Activated naive CD4-positive, alpha-beta T cell treated with anti-CD3 and anti-CD28 coated beads for 36 hours (primary cell): Measurements from ENCODE around the gene NEDD9. TPM values are rescaled to one million over a fixed set of nuclear protein-coding genes. Genes with fewer than 3 reads are reported as not detected.

Experiments used
- CTCF ChIA-PET: fragments of 350-600 bp; sonication (Branson Sonifier 250); formaldehyde crosslinking; loops from one replicate; lab custom pipeline; 2021; ENCODE audit warnings: antibody characterized with exemption; lab: Charles Lee
- DNase-seq: peaks from one replicate; pipeline ENCODE4 v3.0.0-alpha.2; 2020
- H3K27ac Mint-ChIP-seq: one replicate; pipeline ENCODE4 v1.8.0; 2021; ENCODE audit warnings: mild to moderate bottlenecking, mixed read lengths
- H3K27me3 Mint-ChIP-seq: one replicate; pipeline ENCODE4 v1.8.0; 2021; ENCODE audit warnings: low read depth, mixed read lengths
- H3K36me3 Mint-ChIP-seq: one replicate; pipeline ENCODE4 v1.8.0; 2021; ENCODE audit warnings: low read depth, mixed read lengths
- H3K4me1 Mint-ChIP-seq: one replicate; pipeline ENCODE4 v1.8.0; 2021; ENCODE audit warnings: low read depth, mixed read lengths
- H3K4me3 Mint-ChIP-seq: one replicate; pipeline ENCODE4 v1.8.0; 2021; ENCODE audit warnings: mild to moderate bottlenecking, moderate library complexity, mixed read lengths
- H3K9me3 Mint-ChIP-seq: one replicate; pipeline ENCODE4 v1.8.0; 2021; ENCODE audit warnings: mixed read lengths
- intact Hi-C: fragments of 100-400 bp; cut with micrococcal nuclease; formaldehyde crosslinking; loops from one replicate; pipeline ENCODE4 v1.15.1; 2023
- total RNA-seq, 2 experiments: library from RNA; stranded (reverse); gene quantifications; one replicate each; pipeline ENCODE4 v1.2.3, GENCODE V29; 2021

The NEDD9 gene
- total RNA-seq, 2 experiments from 2014 or later: 17.5 to 18.8 TPM

DNA sequence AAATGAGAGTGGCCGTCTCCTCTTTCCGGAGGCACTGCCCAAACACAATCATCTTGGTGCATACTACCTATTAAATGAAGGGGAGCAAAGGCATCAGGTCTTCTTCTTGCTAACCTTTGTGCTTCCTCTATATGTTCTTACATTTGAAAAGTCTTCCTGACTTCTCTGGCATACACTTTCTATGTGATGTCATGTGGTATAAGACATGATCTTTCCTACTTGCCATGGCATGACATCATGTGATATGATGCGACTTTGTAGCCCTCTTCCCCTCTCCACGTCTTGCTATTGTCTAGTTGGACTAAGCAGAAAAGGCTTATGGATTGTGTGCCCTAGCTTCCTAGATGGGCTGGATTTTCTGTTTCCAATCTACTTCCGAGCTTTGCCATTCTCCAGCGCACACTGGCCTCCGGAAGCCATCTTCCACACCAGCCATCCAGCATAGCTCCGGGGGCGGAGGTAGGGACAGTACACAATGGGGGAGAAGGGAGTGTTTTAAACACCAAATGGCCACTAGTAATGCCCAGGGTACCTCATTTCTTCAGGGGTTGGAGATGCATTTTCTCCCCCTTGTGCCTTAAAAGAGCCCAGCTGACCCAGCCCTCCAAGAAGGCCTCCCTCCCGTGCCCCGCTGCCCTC lies 8.8 kb upstream of the NEDD9 start:
- no peak overlapping the region for H3K4me3 Mint-ChIP-seq
- H3K27me3 Mint-ChIP-seq: no peaks in the 10 kb centered on the region
- peaks cover 4% of the 10 kb centered on the region for H3K36me3 Mint-ChIP-seq
- DNase-seq: no peak
- intact Hi-C loops: no loop called here
- CTCF ChIA-PET: interaction anchor here (0.7 to 1.8 kb wide), 2 partner anchors 117 to 255 kb away, joined by 3 to 6 read pairs; no protein-coding TSS in a partner anchor
- H3K4me1 Mint-ChIP-seq: peaks cover 19% of the 10 kb centered on the region
- H3K9me3 Mint-ChIP-seq: no peaks in the 10 kb centered on the region
- H3K27ac Mint-ChIP-seq: peak overlapping the region; percentile 32

- intact Hi-C loops: no loop called here
- Mint-ChIP-seq H3K27me3 (no peaks in the 10 kb centered on the region), H3K4me3 (no peak overlapping the region), H3K36me3 (no peaks in the 10 kb centered on the region), H3K27ac (no peak overlapping the region), H3K9me3 (no peaks in the 10 kb centered on the region), H3K4me1 (peaks cover 35% of the 10 kb centered on the region)
- CTCF ChIA-PET: interaction anchor here (0.6 kb wide), 1 partner anchor 13 kb away, joined by 3 read pairs; no protein-coding TSS in a partner anchor
- DNase-seq: no peak
These were observed 5.5 kb upstream of the NEDD9 start for GRCh38 chr6:11237956-11238355.

DNA sequence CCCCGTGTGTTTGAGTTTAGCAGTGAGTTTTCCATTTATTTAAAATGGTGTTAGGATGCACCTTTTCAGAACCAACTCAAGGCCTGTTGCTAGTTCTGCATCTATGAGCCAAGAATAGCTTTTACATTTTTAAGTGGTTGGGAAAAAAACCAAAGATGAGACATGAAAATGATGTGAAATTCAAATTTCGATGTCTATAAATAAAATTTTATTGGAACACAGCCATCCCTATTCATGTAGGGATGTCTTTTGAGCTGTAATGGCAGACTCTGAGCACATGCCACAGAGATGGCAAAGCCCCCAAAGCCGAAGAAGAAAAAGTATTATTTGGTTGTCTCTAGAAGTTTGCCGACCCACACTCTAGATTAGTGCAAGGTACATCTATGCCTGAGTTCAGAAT lies 5.0 kb upstream of the NEDD9 start:
- CTCF ChIA-PET: interaction anchor here (0.6 kb wide), 1 partner anchor 13 kb away, joined by 3 read pairs; no protein-coding TSS in a partner anchor
- no peak for DNase-seq
- no peaks in the 10 kb centered on the region for H3K27me3 Mint-ChIP-seq
- no peaks in the 10 kb centered on the region for H3K36me3 Mint-ChIP-seq
- no peaks in the 10 kb centered on the region for H3K9me3 Mint-ChIP-seq
- no peak overlapping the region for H3K4me3 Mint-ChIP-seq
- H3K4me1 Mint-ChIP-seq: peaks cover 36% of the 10 kb centered on the region
- intact Hi-C loops: no loop called here
- no peak overlapping the region for H3K27ac Mint-ChIP-seq

- Mint-ChIP-seq H3K4me3 (no peak overlapping the region), H3K27me3 (peaks cover under 1% of the 10 kb centered on the region), H3K36me3 (no peaks in the 10 kb centered on the region), H3K27ac (peak overlapping the region; percentile 69), H3K4me1 (peaks cover 37% of the 10 kb centered on the region), H3K9me3 (no peaks in the 10 kb centered on the region)
- DNase-seq: no peak
- intact Hi-C loops: loop anchor here (1.0 kb wide), 3 partner anchors 21 to 259 kb away; no protein-coding TSS in a partner anchor
- CTCF ChIA-PET: no interaction called here
These were observed 4.4 kb upstream of the NEDD9 start for GRCh38 chr6:11236915-11237314.

GRCh38 chr6:11236076-11236750 lies 3.7 kb upstream of the NEDD9 start:
- intact Hi-C loops: loop anchor here (1.0 kb wide), 3 partner anchors 22 to 260 kb away; no protein-coding TSS in a partner anchor
- Mint-ChIP-seq H3K27ac (peak overlapping the region; percentile 69), H3K27me3 (peaks cover 2% of the 10 kb centered on the region), H3K9me3 (no peaks in the 10 kb centered on the region), H3K4me1 (peaks cover 42% of the 10 kb centered on the region), H3K36me3 (no peaks in the 10 kb centered on the region), H3K4me3 (no peak overlapping the region)
- DNase-seq: peak; percentile 76
- CTCF ChIA-PET: no interaction called here

- Mint-ChIP-seq H3K4me3 (no peak overlapping the region), H3K27me3 (peaks cover 2% of the 10 kb centered on the region), H3K4me1 (peaks cover 51% of the 10 kb centered on the region), H3K36me3 (no peaks in the 10 kb centered on the region), H3K27ac (no peak overlapping the region), H3K9me3 (no peaks in the 10 kb centered on the region)
- no peak for DNase-seq
- CTCF ChIA-PET: interaction anchor here (0.8 kb wide), 1 partner anchor 17 kb away, joined by 3 read pairs; no protein-coding TSS in a partner anchor
- intact Hi-C loops: no loop called here
These were observed 2.6 kb upstream of the NEDD9 start for GRCh38 chr6:11235062-11235461.

- H3K4me3 Mint-ChIP-seq: peak overlapping the region; percentile 87
- no peaks in the 10 kb centered on the region for H3K9me3 Mint-ChIP-seq
- intact Hi-C loops: loop anchor here (2.0 to 5.0 kb wide), 3 partner anchors 179 to 777 kb away; no protein-coding TSS in a partner anchor
- peaks cover 2% of the 10 kb centered on the region for H3K27me3 Mint-ChIP-seq
- peak overlapping the region; percentile 97 for H3K27ac Mint-ChIP-seq
- DNase-seq: no peak
- CTCF ChIA-PET: interaction anchor here (0.8 to 0.9 kb wide), 2 partner anchors 26 to 131 kb away, joined by 3 read pairs; no protein-coding TSS in a partner anchor
- H3K36me3 Mint-ChIP-seq: no peaks in the 10 kb centered on the region
- peaks cover 51% of the 10 kb centered on the region for H3K4me1 Mint-ChIP-seq
These were observed 1.5 kb upstream of the NEDD9 start for GRCh38 chr6:11233673-11234573.

DNA sequence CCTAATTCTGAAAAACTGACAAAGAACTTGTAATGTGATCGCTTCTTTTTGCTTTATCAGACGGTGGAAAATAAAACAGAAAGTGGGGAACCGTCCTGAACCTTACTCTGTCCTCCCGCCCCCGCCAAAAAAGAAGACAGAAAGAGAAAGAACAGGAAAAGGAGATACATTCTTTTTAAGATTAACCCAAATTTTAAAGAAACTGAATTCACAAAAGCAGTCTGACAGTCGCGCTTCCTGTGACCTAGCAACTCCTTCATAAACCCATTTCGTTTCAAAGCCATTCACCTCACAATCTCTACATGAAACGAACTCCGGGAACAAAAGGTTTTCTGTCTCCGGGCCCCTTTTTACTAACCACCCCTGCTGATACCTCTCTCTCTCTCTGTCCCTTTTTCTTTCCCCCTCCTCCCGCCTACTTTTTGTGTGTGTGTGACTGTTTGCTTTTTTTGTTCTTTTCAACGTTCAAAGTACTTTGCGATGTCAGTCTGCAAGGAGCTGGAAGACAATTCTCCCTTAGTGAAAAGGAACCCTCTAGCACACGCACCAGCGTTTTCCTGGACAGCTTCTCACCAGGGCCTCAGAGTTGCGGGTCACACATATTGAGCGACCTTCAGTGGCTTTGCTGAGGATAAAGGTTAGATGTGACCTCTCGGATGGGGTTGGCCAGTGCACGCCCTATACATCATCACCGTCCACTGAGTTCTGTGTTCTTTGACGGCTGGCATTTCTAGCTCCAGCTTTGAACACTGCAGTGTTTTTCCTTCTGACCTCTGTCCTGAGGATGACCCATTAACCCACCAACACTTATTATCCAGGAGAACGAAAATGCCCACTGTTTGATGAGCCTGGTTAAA lies 530 bp upstream of the NEDD9 start:
- peaks cover 51% of the 10 kb centered on the region for H3K4me1 Mint-ChIP-seq
- no peaks in the 10 kb centered on the region for H3K36me3 Mint-ChIP-seq
- no peak for DNase-seq
- peaks cover 2% of the 10 kb centered on the region for H3K27me3 Mint-ChIP-seq
- peak overlapping the region; percentile 87 for H3K4me3 Mint-ChIP-seq
- H3K27ac Mint-ChIP-seq: peak overlapping the region; percentile 97
- intact Hi-C loops: loop anchor here (1.0 to 5.0 kb wide), 16 partner anchors 9 to 778 kb away; partner anchors contain the start of gene TMEM170B
- no peaks in the 10 kb centered on the region for H3K9me3 Mint-ChIP-seq
- CTCF ChIA-PET: interaction anchor here (0.9 to 1.1 kb wide), 2 partner anchors 27 to 182 kb away, joined by 3 to 4 read pairs; no protein-coding TSS in a partner anchor

DNA sequence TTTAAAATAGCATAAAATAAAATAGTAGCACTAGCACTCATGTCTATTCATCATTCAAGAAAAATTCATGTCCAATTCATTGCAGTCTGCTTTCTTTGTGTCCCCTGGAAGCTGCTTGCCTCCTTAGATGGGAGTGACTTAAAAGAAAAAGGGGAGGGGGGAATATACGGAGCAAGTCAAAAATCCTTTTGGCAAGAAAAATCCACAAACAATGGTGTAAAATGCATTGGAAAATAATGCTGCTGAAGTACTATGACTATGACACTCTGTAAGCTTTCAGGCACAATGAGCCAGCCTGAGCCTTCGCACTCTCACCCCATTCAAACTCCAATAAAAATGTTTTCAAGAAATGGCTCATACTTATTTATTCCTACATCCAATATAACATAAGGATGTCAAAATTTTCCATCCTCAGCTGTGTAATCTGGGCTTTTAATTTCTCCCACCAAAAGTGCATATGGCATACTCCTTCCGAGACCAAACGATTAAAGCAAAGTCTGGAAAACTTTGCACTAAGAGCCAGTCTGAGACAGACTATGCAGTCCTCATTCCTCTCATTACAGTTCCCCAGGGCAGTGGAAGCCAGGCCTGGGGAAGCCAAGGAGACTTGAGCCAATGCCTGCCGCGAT lies 790 bp downstream of the NEDD9 start:
- Mint-ChIP-seq H3K27ac (peak overlapping the region; percentile 97), H3K36me3 (no peaks in the 10 kb centered on the region), H3K9me3 (no peaks in the 10 kb centered on the region), H3K4me3 (peak overlapping the region; percentile 87), H3K27me3 (peaks cover 2% of the 10 kb centered on the region), H3K4me1 (peaks cover 42% of the 10 kb centered on the region)
- intact Hi-C loops: loop anchor here (1.0 to 5.0 kb wide), 16 partner anchors 7 to 779 kb away; partner anchors contain the start of gene TMEM170B
- CTCF ChIA-PET: interaction anchor here (0.9 to 2.5 kb wide), 5 partner anchors 60 to 264 kb away, joined by 3 to 11 read pairs (median 4); no protein-coding TSS in a partner anchor
- no peak for DNase-seq

GRCh38 chr6:11231108-11231463 lies 1.4 kb downstream of the NEDD9 start:
- Mint-ChIP-seq H3K4me1 (peaks cover 36% of the 10 kb centered on the region), H3K36me3 (no peaks in the 10 kb centered on the region), H3K9me3 (no peaks in the 10 kb centered on the region), H3K27ac (no peak overlapping the region), H3K27me3 (peaks cover 2% of the 10 kb centered on the region), H3K4me3 (peak overlapping the region; percentile 87)
- CTCF ChIA-PET: interaction anchor here (0.7 to 2.5 kb wide), 6 partner anchors 59 to 265 kb away, joined by 3 to 11 read pairs (median 4); no protein-coding TSS in a partner anchor
- DNase-seq: no peak
- intact Hi-C loops: loop anchor here (5.0 kb wide), 1 partner anchor 496 kb away; no protein-coding TSS in a partner anchor
